Hepatocyte (in vitro differentiated cells): ENCODE results near the gene MARF1.

Experiments
- EZH2phosphoT487 ChIP-seq: fragments of 200-600 bp; sonication (generic); IDR thresholded peaks from one replicate; pipeline ENCODE4 v1.6.1; 2018; ENCODE audit warnings: antibody characterized with exemption, mild to moderate bottlenecking, low read depth, moderate library complexity; ENCODE audit not compliant: unreplicated experiment, severe bottlenecking
- TF ChIP-seq, protein P1 (sequence below): fragments of 200-600 bp; sonication (generic); IDR thresholded peaks from 2 replicates; pipeline ENCODE4 v1.5.1; 2016; ENCODE audit warnings: antibody characterized with exemption, mild to moderate bottlenecking; ENCODE audit not compliant: poor library complexity

- TF ChIP-seq, protein P1, sequence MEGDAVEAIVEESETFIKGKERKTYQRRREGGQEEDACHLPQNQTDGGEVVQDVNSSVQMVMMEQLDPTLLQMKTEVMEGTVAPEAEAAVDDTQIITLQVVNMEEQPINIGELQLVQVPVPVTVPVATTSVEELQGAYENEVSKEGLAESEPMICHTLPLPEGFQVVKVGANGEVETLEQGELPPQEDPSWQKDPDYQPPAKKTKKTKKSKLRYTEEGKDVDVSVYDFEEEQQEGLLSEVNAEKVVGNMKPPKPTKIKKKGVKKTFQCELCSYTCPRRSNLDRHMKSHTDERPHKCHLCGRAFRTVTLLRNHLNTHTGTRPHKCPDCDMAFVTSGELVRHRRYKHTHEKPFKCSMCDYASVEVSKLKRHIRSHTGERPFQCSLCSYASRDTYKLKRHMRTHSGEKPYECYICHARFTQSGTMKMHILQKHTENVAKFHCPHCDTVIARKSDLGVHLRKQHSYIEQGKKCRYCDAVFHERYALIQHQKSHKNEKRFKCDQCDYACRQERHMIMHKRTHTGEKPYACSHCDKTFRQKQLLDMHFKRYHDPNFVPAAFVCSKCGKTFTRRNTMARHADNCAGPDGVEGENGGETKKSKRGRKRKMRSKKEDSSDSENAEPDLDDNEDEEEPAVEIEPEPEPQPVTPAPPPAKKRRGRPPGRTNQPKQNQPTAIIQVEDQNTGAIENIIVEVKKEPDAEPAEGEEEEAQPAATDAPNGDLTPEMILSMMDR = no peak
- TF ChIP-seq EZH2phosphoT487 = no peak
Observed at GRCh38 chr16:15690296-15690695, 47.3 kb upstream of the MARF1 start.
